ENCODE measurements around the gene PSMF1.
"Not testable (repeated sequence)": the region's sequence is repeated elsewhere in the genome, so short reads cannot be mapped to it uniquely, and the experiment has no call there.

Gene PSMF1

DNA sequence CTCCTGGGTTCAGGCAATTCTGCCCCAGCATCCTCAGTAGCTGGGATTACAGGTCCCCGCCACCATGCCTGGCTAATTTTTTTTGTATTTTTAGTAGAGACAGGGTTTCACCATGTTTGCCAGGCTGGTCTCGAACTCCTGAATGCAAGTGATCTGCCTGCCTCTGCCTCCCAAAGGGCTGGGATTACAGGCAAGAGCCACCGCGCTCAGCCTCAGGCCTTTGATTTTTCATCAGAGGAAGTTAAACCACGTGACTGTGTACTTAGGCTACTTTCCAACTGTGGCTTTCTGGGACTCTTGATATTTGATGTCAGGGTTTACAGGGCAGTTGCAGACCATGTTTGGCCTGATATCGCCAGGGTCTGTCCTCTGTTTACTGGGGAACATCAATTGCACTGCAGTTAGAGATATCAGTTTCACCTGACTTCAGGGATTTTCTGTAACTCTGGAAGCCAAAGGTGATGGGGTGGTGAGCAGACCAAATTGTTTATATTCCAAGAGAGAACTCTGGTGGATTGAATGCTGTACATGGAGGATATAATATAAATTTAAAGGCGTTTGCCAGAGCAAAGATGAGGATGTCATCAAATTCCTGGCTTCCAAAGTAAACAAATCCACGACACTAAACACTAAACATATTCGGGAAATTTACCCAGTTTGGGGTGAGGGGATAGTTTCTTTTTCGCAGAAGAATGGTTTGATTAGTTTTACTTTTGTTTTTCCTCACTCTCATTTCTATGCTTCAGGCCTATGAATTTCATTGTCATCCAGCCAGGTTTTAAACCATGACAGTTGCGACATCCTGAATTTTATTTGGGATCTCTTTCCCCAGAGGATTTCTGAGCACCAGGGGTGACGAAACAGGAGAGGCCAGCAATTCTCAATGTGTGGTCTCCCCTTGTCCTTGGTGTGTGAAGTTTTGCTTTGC is 4.2 kb downstream of the PSMF1 start:
- peak; percentile 30 for DNase-seq

DNA sequence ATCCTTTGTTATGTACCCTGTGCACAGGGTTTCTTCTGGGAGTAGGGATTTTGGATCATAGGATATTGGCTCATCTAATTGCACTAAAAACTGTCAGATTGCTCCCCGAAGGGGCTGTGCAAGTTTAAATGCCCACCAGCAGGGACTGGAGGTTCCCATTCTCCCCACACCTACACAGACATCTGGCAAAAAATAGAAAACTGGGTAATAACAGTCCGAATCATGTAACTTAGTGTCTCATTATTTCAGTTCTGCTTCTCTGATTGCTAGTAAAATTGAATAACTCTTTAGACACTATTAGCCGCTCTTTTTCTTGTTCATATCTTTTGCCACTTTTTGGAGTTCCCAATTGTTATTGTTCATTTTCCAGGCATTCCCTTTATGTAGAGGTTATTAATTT is 5.3 kb downstream of the PSMF1 start:
- DNase-seq, result no peak

DNA sequence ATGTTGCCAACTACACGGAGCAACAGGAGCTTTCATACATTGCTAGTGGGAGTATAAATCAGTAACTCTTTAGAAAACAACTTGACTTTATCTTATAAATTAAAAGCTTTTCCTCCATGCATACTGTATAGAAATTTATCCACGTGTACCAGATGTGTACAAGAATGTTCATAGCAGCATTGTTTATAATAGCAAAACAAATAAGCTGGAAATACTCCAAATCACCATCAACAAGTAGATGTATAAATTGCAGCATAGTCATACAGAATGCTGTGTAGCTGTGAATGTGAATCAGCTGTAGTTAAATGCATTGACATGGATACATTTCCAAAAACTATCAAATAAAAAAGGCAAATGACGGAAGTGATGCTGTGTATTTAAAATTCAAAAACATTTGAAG is 6.0 kb downstream of the PSMF1 start:
- DNase-seq, result no peak

DNA sequence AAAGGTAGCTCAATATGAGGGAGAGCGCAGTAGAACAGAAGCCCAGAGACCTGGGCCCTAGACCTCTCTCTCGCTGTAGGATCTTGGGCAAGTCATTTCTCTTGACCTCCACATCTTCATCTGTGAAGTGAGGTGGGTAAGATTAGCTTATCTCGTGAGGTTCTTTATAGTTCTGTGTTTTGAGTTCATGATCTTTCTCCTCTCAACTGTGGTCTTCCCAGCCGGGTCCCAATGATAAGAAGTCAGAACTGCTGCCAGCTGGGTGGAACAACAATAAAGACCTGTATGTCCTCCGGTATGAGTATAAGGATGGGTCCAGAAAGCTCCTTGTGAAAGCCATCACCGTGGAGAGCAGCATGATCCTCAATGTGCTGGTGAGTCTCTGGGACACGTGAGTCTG is 6.9 kb downstream of the PSMF1 start:
- DNase-seq, result no peak

DNA sequence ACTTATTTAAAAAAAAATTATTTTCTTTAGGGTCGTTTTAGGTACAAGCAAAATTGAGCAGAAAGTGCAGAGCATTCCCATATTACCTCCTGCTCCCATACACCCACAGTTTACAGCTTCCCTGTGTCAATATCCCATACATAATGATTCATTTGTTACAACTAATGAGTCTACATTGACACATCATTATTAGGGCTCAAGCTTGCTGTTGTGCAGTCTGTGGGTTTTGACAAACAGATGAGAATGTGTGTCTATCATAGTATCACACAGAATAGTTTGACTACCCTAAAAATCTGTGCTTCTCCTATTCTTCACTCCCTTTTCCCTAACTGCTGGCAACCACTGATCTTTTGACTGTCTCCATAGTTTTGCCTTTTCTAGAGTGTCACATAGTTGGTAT is 9.4 kb downstream of the PSMF1 start:
- no peak for DNase-seq

DNA sequence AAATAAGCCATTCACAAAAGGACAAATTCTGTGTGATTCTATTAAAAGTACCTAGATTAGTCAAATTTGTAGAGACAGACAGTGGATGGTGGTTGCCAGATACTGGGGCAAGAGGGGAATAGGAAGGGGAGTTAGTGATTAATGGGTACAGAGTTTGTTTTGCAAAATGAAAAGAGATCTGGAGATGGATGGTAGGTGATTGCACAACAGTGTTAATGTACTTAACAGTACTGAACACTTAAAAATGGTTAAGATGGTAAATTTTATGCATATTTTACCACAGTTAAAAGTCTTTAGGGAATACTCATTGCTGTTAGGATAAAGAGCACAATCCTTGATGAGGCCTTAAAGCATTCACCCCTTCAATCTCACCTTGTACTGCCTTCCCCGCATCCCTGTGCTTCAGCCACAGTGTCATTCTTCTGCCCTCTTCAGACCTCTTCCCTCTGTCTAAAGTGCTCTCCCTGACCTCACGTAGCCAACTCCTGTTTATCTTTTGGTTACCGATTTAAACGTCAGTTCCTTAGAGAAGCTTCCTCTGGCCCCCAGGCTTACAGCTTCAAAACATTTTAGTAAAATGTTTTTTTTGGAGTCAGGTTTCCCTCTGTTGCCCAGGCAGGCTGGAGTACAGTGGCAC is 11.8 kb downstream of the PSMF1 start:
- no peak for DNase-seq

DNA sequence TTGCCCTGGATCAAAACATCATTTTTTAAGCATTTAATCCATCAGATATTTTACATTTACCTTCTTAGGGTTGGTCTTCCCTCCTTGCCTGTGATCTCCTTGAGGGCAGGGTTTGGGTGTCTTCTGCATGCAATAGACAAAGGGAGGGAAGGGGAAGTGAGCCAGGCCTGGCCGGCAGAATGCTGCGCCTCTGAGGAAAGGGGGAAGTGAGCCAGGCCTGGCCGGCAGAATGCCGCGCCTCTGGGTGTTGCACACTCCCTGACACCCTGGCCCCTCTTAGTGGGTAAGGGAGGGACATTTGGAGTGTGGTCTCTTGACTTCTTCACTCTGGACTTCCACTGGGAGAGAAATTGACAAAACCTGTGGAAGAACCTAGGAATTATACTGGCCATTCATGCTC is 12.4 kb downstream of the PSMF1 start:
- no peak for DNase-seq

DNA sequence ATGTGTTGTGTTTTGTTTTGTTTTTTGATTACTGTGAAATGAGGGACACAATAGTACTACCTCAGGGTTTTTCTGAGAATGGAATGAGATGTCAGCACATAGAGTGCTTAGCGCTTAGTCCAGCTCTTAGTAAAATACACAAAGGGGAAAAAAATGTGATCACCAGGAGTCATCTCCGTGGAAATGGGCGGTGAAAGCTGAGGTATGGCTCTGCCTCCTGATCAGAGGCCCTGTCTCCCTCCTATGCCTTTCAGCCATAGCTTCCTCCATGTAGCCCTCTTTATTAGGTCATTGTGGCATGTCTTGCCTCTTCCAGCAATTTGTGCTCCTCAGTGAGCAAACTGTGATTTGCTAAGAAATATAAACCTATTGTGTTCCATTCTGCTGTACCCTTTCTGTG is 13.0 kb downstream of the PSMF1 start:
- DNase-seq, result no peak

DNA sequence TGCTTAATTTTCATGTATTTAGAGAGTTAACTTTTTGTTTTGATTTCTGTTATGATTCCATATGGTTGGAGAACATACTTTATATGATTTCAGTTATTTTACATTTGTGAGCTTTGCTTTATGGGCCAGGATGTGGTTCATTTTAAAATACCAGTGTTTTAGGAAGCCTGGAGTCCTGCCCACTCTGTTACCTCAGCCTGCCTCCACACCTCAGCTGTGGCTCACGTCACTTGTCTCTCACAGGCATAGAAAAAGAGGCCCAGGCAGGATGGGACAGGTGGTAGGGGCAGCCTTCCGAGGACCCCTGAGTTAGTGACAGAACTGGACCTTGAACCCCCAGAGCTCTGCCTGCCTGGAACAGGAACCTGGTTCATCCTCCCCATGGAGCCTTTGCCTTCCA is 16.0 kb downstream of the PSMF1 start:
- no peak for DNase-seq

DNA sequence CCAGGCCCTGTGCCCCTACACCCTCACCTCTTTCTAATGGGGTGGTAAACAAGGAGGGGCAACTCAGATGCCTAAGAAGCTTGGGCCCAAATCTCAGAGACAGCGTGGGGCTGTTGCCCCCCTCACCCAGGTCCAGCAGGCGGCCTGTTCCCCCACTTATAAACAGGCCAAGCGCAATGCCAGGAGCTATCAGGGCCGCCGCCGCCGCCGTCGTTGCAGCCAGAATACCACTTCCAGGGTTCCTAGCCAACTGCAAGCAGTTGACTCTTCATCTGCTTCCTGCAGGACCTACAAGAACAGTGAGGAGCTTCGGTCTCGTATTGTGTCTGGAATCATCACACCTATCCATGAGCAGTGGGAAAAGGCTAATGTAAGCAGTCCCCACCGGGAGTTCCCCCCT is 16.4 kb downstream of the PSMF1 start:
- no peak for DNase-seq

DNA sequence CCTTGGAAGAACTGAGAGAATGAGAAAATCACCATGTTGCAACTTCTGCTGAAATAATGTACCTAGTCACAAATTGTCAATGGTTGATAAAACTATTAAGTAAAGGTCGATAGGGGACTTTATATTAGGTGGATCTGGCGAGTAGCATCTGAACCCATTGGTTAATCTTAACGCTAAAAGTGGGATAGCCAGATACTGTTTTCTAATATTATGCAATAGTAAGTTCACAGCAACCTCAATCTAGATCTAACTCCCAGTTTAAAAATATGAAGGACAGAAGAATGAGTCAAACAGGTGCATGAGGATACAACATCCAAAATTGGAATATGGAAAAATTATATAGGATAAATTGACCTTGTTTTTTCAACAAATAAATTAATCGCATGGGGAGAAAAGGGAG is 18.8 kb downstream of the PSMF1 start:
- no peak for DNase-seq

DNA sequence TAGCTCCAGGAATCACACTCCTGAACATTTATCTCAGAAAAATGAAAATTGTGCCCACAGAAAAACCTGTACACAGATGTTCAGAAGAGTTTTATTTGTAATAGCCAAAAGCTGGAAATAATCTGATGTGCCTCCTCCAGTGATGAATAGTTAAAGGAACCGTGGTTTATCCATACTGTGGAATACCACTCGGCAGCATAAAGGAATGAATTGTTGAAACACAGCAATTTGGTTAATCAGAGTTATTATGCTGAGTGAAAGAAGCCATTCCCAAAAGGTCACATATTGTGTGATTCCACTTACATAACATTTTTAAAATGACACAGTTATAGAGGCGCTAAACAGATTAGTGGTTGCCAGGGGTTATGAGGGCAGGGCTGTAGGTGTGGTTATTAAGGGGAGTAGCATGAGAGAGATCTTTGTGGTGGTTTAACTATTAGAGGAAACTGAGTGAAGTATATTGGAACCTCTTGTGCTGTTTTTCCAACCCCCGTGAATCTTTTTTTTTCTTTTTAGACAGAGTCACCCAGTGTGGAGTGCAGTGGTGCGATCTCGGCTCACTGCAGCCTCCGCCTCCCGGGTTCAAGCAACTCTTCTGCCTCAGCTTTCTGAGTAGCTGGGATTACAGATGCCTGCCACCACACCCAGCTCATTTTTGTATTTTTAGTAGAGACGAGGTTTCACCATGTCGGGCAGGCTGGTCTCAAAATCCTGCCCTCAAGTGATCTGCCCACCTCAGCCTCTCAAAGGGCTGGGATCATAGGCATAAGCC is 26.2 kb downstream of the PSMF1 start:
- DNase-seq, result no peak

DNA sequence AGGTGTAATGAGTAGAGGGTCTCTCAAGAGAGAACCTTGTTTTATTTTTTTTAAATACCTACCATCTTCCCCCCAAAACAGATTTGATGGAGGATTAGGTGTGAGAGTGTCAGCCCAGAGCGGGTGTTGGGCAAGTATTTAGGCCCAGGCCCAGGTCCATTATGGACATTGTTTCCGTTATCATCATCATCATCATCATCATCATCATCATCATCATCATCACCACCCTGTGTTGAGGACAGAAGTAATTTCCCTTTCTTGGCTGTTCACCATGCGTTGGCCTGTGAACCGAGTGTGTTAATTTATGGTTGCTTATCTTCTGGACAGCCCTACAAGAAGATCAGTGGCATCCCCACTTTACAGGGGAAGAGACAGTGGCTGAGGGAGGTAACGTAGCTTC is 28.6 kb downstream of the PSMF1 start:
- no peak for DNase-seq

DNA sequence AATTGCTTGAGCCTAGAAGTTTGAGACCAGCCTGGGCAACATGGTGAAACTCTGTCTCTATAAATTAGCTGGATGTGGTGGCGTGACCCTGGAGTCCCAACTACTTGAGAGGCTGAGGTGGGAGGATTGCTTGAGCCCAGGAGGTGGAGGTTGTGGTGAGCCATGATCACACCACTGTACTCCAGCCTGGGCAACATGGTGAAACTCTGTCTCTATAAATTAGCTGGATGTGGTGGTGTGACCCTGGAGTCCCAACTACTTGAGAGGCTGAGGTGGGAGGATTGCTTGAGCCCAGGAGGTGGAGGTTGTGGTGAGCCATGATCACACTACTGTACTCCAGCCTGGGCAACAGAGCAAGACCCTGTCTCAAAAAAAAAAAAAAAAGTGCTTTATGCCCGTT is 31.4 kb downstream of the PSMF1 start:
- not testable (repeated sequence) for DNase-seq

DNA sequence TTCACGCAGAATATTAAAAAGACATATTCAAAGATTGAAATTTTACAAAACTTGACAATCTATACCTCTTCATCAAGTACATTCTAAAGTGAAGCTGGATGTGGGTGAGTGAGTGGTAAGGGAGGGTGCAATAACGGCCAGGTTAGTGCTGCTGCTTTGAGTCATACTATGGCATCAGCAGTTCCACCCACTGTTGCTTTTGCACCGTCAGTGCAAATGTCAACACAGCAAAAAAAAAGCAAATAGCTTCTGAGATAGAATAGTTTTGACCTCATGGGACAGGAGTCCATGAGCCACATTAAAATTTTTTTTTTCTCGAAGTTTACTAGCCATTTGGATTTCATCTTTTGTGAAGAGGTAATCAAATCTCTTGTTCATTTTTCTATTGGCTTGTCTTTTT is 31.8 kb downstream of the PSMF1 start:
- DNase-seq, result no peak

DNA sequence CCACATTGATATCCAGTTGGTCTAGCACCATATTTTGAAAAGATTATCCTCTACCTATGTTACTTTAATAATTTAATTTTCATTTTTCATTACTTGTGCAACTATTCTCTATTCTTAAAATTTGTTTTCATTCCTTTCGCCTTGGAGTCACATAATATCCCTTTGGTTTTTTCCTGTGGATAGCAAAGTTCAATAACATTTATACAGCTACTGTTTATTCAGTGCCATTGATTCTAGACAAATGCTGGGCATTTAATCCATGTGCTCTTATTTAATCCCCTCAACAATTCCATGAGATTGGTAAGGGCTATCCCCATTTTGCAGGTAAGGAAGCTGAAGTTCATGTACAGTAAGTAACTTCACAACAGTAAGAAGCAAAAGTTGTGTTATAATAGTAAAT is 32.6 kb downstream of the PSMF1 start:
- DNase-seq, result no peak

DNA sequence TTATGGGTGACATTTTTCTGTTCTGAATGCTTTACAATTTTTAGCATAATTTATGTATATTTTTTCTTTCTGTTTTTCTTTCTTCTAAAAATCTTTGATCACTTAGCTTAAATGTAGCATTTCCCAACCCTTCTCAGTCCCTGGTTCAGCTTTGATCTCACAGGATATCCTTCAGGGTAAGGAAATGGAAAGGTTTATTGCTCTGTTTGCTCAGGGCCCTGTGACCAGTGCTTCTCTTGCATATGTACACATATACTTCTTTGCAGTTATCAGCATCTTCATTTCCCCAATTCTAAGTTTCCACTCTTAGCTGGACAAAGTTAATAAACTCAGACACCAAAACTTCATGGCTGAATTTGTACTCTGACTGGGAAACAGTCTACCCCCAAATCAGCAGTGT is 35.8 kb downstream of the PSMF1 start:
- no peak for DNase-seq

DNA sequence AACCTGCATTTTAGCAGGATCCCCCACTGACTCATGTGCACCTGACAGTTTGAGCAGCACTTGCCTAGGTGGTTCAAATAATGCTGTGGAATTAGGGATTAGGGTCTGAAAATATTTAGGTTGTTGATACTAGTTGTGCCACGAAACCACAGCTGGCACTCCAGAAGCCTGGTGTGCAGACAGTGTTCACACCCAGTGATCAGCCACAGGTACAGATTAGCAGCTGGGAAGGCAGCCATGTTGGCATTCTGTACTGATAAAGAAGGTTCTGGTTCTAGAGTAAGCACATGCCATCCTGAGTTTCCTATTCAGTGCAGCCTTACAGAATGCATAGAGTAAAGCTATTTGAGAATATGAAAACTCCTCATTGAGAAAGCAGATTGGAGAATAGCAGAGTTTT is 36.3 kb downstream of the PSMF1 start:
- no peak for DNase-seq

DNA sequence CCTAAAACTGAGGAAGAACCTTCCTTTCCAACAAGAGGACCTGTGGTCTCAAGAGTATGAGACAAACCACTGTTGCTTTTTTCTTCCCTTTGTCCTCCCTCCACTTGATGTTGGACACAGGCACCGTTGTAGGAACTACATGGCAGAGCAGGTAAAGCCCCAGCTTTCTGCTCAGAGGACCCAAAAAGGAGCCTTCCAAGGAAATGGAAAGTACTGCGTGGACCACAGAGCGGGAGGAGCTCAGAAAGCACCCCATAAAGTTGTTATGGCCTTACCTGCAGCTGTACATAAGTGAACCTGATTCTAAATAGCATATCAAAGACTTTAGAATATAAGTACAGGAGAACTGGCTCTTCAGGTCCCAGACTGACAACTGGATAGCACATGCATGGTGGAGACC is 36.9 kb downstream of the PSMF1 start:
- no peak for DNase-seq

DNA sequence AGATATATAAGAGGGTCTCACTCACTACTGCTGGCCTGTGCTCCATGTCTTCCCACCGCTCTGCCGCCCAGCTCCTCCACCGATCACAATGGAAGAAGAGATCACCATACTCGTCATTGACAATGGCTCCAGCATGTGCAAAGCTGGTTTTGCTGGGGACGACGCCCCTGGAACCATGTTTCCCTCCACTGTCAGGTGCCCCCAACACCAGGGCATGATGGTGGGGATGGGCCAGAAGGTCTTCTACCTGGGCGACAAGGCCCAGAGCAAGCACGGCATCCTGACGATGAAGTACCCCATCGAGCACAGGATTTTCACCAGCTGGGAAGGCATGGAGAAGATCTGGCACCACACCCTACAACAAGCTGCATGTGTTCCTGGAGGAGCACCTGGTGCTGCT is 42.1 kb downstream of the PSMF1 start:
- DNase-seq, result no peak

DNA sequence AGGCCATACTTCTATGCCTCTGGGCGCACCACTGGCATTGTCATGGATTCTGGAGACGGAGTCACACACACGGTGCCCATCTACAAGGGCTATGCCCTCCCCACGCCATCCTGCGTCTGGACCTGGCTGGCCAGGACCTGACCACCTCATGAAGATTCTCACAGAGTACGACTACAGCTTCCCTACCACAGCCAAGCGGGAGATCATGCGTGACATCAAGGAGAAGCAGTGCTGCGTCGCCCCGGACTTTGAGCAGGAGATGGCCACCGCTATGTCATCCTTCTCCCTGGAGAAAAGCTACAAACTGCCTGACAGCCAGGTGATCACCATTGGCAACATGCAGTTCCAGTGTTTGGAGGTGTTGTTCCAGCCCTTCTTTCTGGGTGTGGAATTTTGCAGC is 42.6 kb downstream of the PSMF1 start:
- DNase-seq, result no peak

DNA sequence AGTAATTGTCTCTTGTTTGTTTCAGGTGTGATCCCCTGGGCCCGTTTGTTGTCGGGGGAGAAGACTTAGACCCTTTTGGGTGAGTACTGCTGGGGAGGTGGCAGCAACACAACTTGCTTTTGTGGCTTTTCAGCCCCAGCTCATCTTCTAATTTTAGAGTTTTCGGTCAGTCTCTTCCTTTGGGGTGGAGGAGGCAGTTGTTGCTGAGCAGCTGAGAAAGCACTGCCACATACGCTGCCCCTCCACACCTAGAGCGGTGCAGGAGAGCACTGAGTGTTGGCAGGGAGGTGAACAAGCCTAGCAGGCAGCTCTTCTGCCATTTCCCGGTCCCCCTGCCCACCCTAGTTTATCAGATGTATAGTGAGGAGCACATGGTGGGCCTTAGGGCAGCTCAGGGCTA is 44.7 kb downstream of the PSMF1 start:
- no peak for DNase-seq

DNA sequence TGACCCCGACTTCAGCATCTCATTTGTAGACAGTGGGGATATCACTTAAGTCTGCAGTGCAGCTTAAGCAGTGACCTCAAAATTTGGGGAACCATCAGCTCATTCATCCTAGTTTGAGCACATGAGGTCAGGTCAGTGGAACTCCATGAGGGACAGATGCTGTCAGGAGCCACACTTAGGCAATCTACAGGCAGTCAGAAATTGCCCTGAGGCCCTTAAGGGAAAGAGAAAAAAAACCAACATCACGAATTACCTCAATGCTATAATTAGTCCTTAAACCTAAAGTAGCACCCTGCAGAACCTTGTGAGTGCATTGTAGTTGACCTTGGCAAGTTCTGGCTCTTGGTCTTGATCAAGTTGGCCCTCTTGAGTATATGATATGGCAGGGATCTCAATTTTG is 45.3 kb downstream of the PSMF1 start:
- no peak for DNase-seq

DNA sequence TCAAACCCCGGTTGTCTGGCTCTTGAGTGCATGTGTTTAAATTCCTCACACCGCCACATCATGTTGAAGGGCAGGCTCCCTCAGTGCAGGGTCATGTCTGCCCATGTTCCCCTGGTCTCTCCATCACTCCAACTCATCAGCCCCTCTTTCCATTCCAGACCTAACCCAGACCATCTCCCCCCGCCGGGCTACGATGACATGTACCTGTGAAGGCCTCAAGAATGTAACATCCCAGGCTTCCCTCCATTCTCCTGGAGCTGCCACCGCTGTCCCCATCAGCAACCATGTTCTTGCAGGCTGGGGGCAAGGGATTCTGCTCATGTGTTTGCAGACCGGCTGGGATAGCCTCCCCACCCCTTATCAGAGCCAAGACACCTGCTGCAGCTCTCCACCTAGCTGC is 46.5 kb downstream of the PSMF1 start:
- no peak for DNase-seq

Data from stimulated activated CD8-positive, alpha-beta memory T cell treated with anti-CD3 and anti-CD28 coated beads, Interleukin-4, amount 100 ng/mL, for 48 hours (primary cell).